ENCODE measurements around the gene B3GNT4. TPM values are rescaled to one million over a fixed set of nuclear protein-coding genes. Genes with fewer than 3 reads are reported as not detected.

The B3GNT4 gene
- total RNA-seq, 1 experiment from 2014 or later, result 2.8 TPM

DNA sequence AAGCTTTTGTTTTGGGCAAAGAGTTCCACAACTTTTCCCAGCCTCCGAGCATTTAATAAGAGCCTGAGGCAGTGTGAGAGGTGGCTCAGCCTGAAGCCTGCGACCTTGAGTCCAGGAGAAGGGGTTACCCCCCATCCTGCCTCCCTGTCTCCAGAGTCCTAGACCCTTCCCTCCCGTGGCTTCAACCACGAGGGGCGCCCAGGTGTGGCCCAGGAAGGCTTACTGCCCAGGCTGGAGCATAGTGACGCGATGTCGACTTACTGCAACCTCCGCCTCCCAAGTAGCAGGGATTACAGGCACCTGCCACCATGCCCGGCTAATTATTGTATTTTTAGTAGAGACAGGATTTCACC, 19.9 kb upstream of the B3GNT4 start:
- Histone ChIP-seq H3K4me1 (replicated peaks; ENCODE audit: insufficient read depth) (no peaks in the 10 kb centered on the region), H3K27me3 (ENCODE audit: insufficient read depth, low read depth) (no peaks in the 10 kb centered on the region), H3K27ac (no peak overlapping the region), H3K9me3 (ENCODE audit: insufficient read depth, low read depth) (no peaks in the 10 kb centered on the region), H3K4me3 (no peak overlapping the region), H3K4me2 (peak overlapping the region; percentile 59; the same call in 1 of the 2 replicates), H2AFZ (no peak overlapping the region), H3K36me3 (ENCODE audit: low read depth) (no peaks in the 10 kb centered on the region), H4K20me1 (ENCODE audit: insufficient read depth) (no peaks in the 10 kb centered on the region), H3K9me2 (ENCODE audit: insufficient read depth) (no peaks in the 10 kb centered on the region), H3F3A (ENCODE audit: insufficient read depth, low read depth) (no peaks in the 10 kb centered on the region), H3K79me2 (ENCODE audit: low read depth) (no peaks in the 10 kb centered on the region)
- ChIA-PET POLR2A (ENCODE audit: unreplicated experiment) (no interaction called here), CTCF (no interaction called here)
- intact Hi-C loops (cut with micrococcal nuclease; ENCODE audit: unreplicated experiment), result no loop called here
- BruUV-seq (replicated peaks), result no TSS peak
- DNase-seq, result no peak
- TF ChIP-seq, protein P1, sequence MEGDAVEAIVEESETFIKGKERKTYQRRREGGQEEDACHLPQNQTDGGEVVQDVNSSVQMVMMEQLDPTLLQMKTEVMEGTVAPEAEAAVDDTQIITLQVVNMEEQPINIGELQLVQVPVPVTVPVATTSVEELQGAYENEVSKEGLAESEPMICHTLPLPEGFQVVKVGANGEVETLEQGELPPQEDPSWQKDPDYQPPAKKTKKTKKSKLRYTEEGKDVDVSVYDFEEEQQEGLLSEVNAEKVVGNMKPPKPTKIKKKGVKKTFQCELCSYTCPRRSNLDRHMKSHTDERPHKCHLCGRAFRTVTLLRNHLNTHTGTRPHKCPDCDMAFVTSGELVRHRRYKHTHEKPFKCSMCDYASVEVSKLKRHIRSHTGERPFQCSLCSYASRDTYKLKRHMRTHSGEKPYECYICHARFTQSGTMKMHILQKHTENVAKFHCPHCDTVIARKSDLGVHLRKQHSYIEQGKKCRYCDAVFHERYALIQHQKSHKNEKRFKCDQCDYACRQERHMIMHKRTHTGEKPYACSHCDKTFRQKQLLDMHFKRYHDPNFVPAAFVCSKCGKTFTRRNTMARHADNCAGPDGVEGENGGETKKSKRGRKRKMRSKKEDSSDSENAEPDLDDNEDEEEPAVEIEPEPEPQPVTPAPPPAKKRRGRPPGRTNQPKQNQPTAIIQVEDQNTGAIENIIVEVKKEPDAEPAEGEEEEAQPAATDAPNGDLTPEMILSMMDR (conservative IDR thresholded peaks at IDR 0.05), result no peak
- TF ChIP-seq EZH2 (IDR thresholded peaks at IDR 0.05; ENCODE audit: low read depth), result no peak

DNA sequence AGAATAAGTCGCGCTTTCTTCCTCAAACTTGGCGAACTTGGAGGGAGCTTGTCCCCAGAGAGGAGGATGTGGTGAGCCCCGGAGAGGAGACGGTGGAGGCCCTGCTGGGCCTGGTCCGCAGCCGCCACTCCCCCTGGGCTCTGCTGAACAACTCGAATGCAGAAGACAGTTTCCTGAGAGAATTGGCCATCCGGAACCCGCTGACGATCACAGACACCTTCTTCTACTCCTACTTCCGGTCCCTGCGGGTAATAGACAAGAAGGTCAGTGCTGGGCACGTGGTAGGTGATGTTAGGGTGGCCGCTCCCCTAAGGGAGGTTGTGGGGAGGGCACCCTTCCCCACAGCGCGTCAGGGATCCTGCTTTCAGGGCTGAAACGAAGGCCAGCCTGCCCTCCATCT, 19.0 kb upstream of the B3GNT4 start:
- intact Hi-C loops (cut with micrococcal nuclease; ENCODE audit: unreplicated experiment), result no loop called here
- Histone ChIP-seq H3K9me2 (ENCODE audit: insufficient read depth) (no peaks in the 10 kb centered on the region), H3K9me3 (ENCODE audit: insufficient read depth, low read depth) (no peaks in the 10 kb centered on the region), H3K4me3 (no peak overlapping the region), H3K36me3 (ENCODE audit: low read depth) (no peaks in the 10 kb centered on the region), H3K4me2 (no peak overlapping the region), H3K79me2 (ENCODE audit: low read depth) (no peaks in the 10 kb centered on the region), H3K27me3 (ENCODE audit: insufficient read depth, low read depth) (no peaks in the 10 kb centered on the region), H2AFZ (no peak overlapping the region), H3K4me1 (replicated peaks; ENCODE audit: insufficient read depth) (no peaks in the 10 kb centered on the region), H4K20me1 (ENCODE audit: insufficient read depth) (no peaks in the 10 kb centered on the region), H3K27ac (no peak overlapping the region), H3F3A (ENCODE audit: insufficient read depth, low read depth) (no peaks in the 10 kb centered on the region)
- DNase-seq, result no peak
- ChIA-PET CTCF (no interaction called here), POLR2A (ENCODE audit: unreplicated experiment) (no interaction called here)
- no TSS peak for BruUV-seq (replicated peaks)
- no peak for TF ChIP-seq EZH2 (IDR thresholded peaks at IDR 0.05; ENCODE audit: low read depth)
- TF ChIP-seq, protein P1 (conservative IDR thresholded peaks at IDR 0.05), result no peak

GRCh38 chr12:122185079-122185478, 18.4 kb upstream of the B3GNT4 start:
- Histone ChIP-seq H3K27ac (no peak overlapping the region), H3K4me3 (no peak overlapping the region), H2AFZ (no peak overlapping the region), H3K9me2 (ENCODE audit: insufficient read depth) (no peaks in the 10 kb centered on the region), H3K9me3 (ENCODE audit: insufficient read depth, low read depth) (no peaks in the 10 kb centered on the region), H3K27me3 (ENCODE audit: insufficient read depth, low read depth) (no peaks in the 10 kb centered on the region), H3F3A (ENCODE audit: insufficient read depth, low read depth) (no peaks in the 10 kb centered on the region), H3K36me3 (ENCODE audit: low read depth) (no peaks in the 10 kb centered on the region), H3K4me1 (replicated peaks; ENCODE audit: insufficient read depth) (no peaks in the 10 kb centered on the region), H3K79me2 (ENCODE audit: low read depth) (no peaks in the 10 kb centered on the region), H3K4me2 (no peak overlapping the region), H4K20me1 (ENCODE audit: insufficient read depth) (no peaks in the 10 kb centered on the region)
- TF ChIP-seq, protein P1 (conservative IDR thresholded peaks at IDR 0.05), result no peak
- no peak for TF ChIP-seq EZH2 (IDR thresholded peaks at IDR 0.05; ENCODE audit: low read depth)
- intact Hi-C loops (cut with micrococcal nuclease; ENCODE audit: unreplicated experiment), result no loop called here
- BruUV-seq (replicated peaks), result no TSS peak
- no peak for DNase-seq
- POLR2A ChIA-PET (ENCODE audit: unreplicated experiment), result no interaction called here
- CTCF ChIA-PET, result no interaction called here
